ENCODE results near the gene MIPOL1.

- TF ChIP-seq CTCF (IDR thresholded peaks at IDR 0.05) (no peak), POLR2A (IDR thresholded peaks at IDR 0.05) (no peak)
These were observed 92.0 kb downstream of the MIPOL1 start for GRCh38 chr14:37289688-37290087.

Measured in vagina (tissue), 2 donors.